ENCODE results near the gene GSG1L.

Gene GSG1L

GRCh38 chr16:27805828-27806351, 257.6 kb downstream of the GSG1L start:
- DNase-seq, result no peak

- DNase-seq, result no peak
Measured at GRCh38 chr16:27803775-27804549, 259.6 kb downstream of the GSG1L start.

- DNase-seq, result no peak
Measured at GRCh38 chr16:27802664-27803439, 260.7 kb downstream of the GSG1L start.

- no peak for DNase-seq
Measured at GRCh38 chr16:27801289-27801945, 262.1 kb downstream of the GSG1L start.

- no peak for DNase-seq
Measured at GRCh38 chr16:27800817-27801216, 262.7 kb downstream of the GSG1L start.

- DNase-seq, result no peak
Measured at GRCh38 chr16:27799896-27800295, 263.6 kb downstream of the GSG1L start.

GRCh38 chr16:27798241-27798640, 265.3 kb downstream of the GSG1L start:
- no peak for DNase-seq

GRCh38 chr16:27795992-27796614, 267.4 kb downstream of the GSG1L start:
- no peak for DNase-seq

- DNase-seq, result no peak
Measured at GRCh38 chr16:27793249-27793622, 270.3 kb downstream of the GSG1L start.

- DNase-seq, result no peak
Measured at GRCh38 chr16:27792486-27793248, 270.8 kb downstream of the GSG1L start.

GRCh38 chr16:27791404-27791719, 272.2 kb downstream of the GSG1L start:
- DNase-seq, result no peak

GRCh38 chr16:27790546-27791403, 272.7 kb downstream of the GSG1L start:
- no peak for DNase-seq

- no peak for DNase-seq
Measured at GRCh38 chr16:27789595-27790241, 273.8 kb downstream of the GSG1L start.

- no peak for DNase-seq
Measured at GRCh38 chr16:27789150-27789549, 274.4 kb downstream of the GSG1L start.

- no peak for DNase-seq
Measured at GRCh38 chr16:27787665-27788064, 275.8 kb downstream of the GSG1L start.

- no peak for DNase-seq
Measured at GRCh38 chr16:27786923-27787625, 276.4 kb downstream of the GSG1L start.

- DNase-seq, result no peak
Measured at GRCh38 chr16:27786221-27786922, 277.1 kb downstream of the GSG1L start.

GRCh38 chr16:27785307-27785678, 278.2 kb downstream of the GSG1L start:
- DNase-seq, result no peak
